Natural killer cell (primary cell): ENCODE results near the gene AS3MT. TPM values are rescaled to one million over a fixed set of nuclear protein-coding genes. Genes with fewer than 3 reads are reported as not detected.

Experiments
- ATAC-seq, 3 donors: fragments of 150-1000 bp in 2 of 3; fragments of 200-7000 bp in 1 of 3; cut with Tn5 transposase; 1 replicate in 1 of 3; 2 replicates in 2 of 3; pipeline ENCODE4 v1.10.0; 2021; ENCODE audit warnings: mild to moderate bottlenecking in 2 of 3, moderate library complexity in 2 of 3
- DNase-seq, 2 donors: peaks; one replicate each; pipeline versions ENCODE4 v3.0.0 to v3.0.0-alpha.2; 2013 to 2021; ENCODE audit warnings: mixed read lengths in 1 of 2
- H3K27ac ChIP-seq: one replicate; pipeline ENCODE4 v1.5.1; 2013; ENCODE audit warnings: mild to moderate bottlenecking, low read length
- H3K27me3 ChIP-seq: one replicate; pipeline ENCODE4 v1.6.1; 2013; ENCODE audit warnings: low read length; ENCODE audit not compliant: control insufficient read depth, insufficient read depth
- H3K36me3 ChIP-seq: one replicate; pipeline ENCODE4 v1.6.1; 2013; ENCODE audit warnings: low read length; ENCODE audit not compliant: control insufficient read depth, insufficient read depth
- H3K4me1 ChIP-seq: one replicate; pipeline ENCODE4 v1.6.1; 2013; ENCODE audit warnings: low read length; ENCODE audit not compliant: control insufficient read depth, insufficient read depth
- H3K4me3 ChIP-seq: one replicate; pipeline ENCODE4 v1.5.1; 2013; ENCODE audit warnings: low read length
- H3K9me3 ChIP-seq: one replicate; pipeline ENCODE4 v1.6.1; 2013; ENCODE audit warnings: low read length; ENCODE audit not compliant: control insufficient read depth, insufficient read depth
- H3K27ac Mint-ChIP-seq, 2 donors: one replicate each; pipeline ENCODE4 v1.8.0; 2022; ENCODE audit warnings: mild to moderate bottlenecking in 2 of 2, mixed read lengths in 2 of 2, moderate library complexity in 1 of 2
- H3K27me3 Mint-ChIP-seq, 2 donors: one replicate each; pipeline ENCODE4 v1.8.0; 2022; ENCODE audit warnings: low read depth in 2 of 2, mixed read lengths in 2 of 2
- H3K36me3 Mint-ChIP-seq: one replicate; pipeline ENCODE4 v1.8.0; 2022; ENCODE audit warnings: mixed read lengths
- H3K4me1 Mint-ChIP-seq, 2 donors: one replicate each; pipeline ENCODE4 v1.8.0; 2022; ENCODE audit warnings: mixed read lengths in 2 of 2
- H3K4me3 Mint-ChIP-seq: one replicate; pipeline ENCODE4 v1.8.0; 2022; ENCODE audit warnings: mild to moderate bottlenecking, moderate library complexity, mixed read lengths
- H3K9me3 Mint-ChIP-seq, 2 donors: one replicate each; pipeline ENCODE4 v1.8.0; 2022; ENCODE audit warnings: mixed read lengths in 2 of 2
- CTCF ChIP-seq: fragments of 200-600 bp; IDR thresholded peaks from one replicate; pipeline ENCODE4 v1.8.0; 2022; ENCODE audit warnings: antibody characterized with exemption
- WGBS: methylation state at CpG from one replicate; pipeline ENCODE4 v1.1.7; 2013; ENCODE audit warnings: missing lambda C conversion rate; ENCODE audit not compliant: insufficient coverage; 5-methylcytosine and 5-hydroxymethylcytosine counted together
- intact Hi-C: fragments of 100-400 bp; cut with micrococcal nuclease; formaldehyde crosslinking; loops from one replicate; pipeline ENCODE4 v1.14.2; 2022
- total RNA-seq, 4 donors: library from RNA; stranded (reverse); fragments of 120-200 nt in 1 of 4; gene quantifications; one replicate each; pipeline versions ENCODE4 v1.2.3 to v1.2.4, GENCODE V29; 2013 to 2022

The AS3MT gene
- total RNA-seq, 3 donors from 2014 or later (not counting 1 experiment from before 2014, with no cell fraction given) = 0.48 to 0.75 TPM; not detected in 1

DNA sequence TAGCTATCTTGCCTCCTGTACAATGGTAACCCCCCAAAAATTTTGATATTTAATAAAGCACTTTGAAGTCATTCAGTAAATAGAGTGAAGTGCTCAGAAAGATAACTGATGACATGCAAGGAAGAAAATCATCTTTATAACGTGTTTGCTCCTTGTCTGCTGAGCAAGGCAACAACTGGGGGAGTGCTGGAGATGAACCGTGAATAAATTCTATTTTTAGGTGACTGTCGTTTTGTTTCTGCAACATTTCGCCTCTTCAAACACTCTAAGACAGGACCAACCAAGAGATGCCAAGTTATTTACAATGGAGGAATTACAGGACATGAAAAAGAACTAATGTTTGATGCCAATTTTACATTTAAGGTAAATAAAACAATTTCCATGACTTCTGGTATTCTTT is 9.4 kb downstream of the AS3MT start:
- H3K36me3 ChIP-seq = no peaks in the 10 kb centered on the region
- no peak for TF ChIP-seq CTCF
- H3K4me3 ChIP-seq = no peak overlapping the region
- 90% methylated on average over 3 of the region's 4 CpGs for WGBS
- H3K9me3 ChIP-seq = no peaks in the 10 kb centered on the region
- Mint-ChIP-seq H3K36me3 (no peaks in the 10 kb centered on the region), H3K9me3 (no peaks in the 10 kb centered on the region), H3K27me3 (peaks cover 0 to 8% of the 10 kb centered on the region in 2 donors), H3K4me1 (no peaks in the 10 kb centered on the region), H3K27ac (no peak overlapping the region), H3K4me3 (no peak overlapping the region)
- ATAC-seq (no peak), DNase-seq (no peak)
- no peaks in the 10 kb centered on the region for H3K27me3 ChIP-seq
- intact Hi-C loops = no loop called here
- no peak overlapping the region for H3K27ac ChIP-seq
- no peaks in the 10 kb centered on the region for H3K4me1 ChIP-seq

- H3K4me3 Mint-ChIP-seq = no peak overlapping the region
- H3K36me3 Mint-ChIP-seq = no peaks in the 10 kb centered on the region
- H3K4me3 ChIP-seq = no peak overlapping the region
- TF ChIP-seq CTCF = no peak
- no peaks in the 10 kb centered on the region for H3K9me3 ChIP-seq
- H3K36me3 ChIP-seq = no peaks in the 10 kb centered on the region
- intact Hi-C loops = no loop called here
- H3K9me3 Mint-ChIP-seq = no peaks in the 10 kb centered on the region
- no peaks in the 10 kb centered on the region for H3K27me3 ChIP-seq
- H3K4me1 ChIP-seq = no peaks in the 10 kb centered on the region
- H3K4me1 Mint-ChIP-seq = no peaks in the 10 kb centered on the region
- DNase-seq = no peak
- H3K27me3 Mint-ChIP-seq = no peaks in the 10 kb centered on the region
- H3K27ac Mint-ChIP-seq = no peak overlapping the region
- no peak for ATAC-seq
- H3K27ac ChIP-seq = no peak overlapping the region
- 100% methylated on average over 1 of the region's 2 CpGs for WGBS
Measured at GRCh38 chr10:102880256-102880655, 11.0 kb downstream of the AS3MT start.

- Histone ChIP-seq H3K9me3 (no peaks in the 10 kb centered on the region), H3K27me3 (no peaks in the 10 kb centered on the region), H3K36me3 (no peaks in the 10 kb centered on the region), H3K4me1 (no peaks in the 10 kb centered on the region), H3K4me3 (no peak overlapping the region), H3K27ac (no peak overlapping the region)
- DNase-seq (no peak), ATAC-seq (no peak)
- Mint-ChIP-seq H3K4me1 (no peaks in the 10 kb centered on the region), H3K9me3 (no peaks in the 10 kb centered on the region), H3K27me3 (no peaks in the 10 kb centered on the region), H3K36me3 (no peaks in the 10 kb centered on the region), H3K4me3 (no peak overlapping the region), H3K27ac (no peak overlapping the region)
- intact Hi-C loops = no loop called here
- no CpG with 5 or more reads among the region's 1 CpG for WGBS
- TF ChIP-seq CTCF = no peak
Measured at GRCh38 chr10:102888048-102888447, 18.8 kb downstream of the AS3MT start.

- Histone ChIP-seq H3K4me1 (no peaks in the 10 kb centered on the region), H3K4me3 (no peak overlapping the region), H3K9me3 (no peaks in the 10 kb centered on the region), H3K27me3 (no peaks in the 10 kb centered on the region), H3K27ac (no peak overlapping the region), H3K36me3 (no peaks in the 10 kb centered on the region)
- no peak overlapping the region for H3K27ac Mint-ChIP-seq
- no peaks in the 10 kb centered on the region for H3K27me3 Mint-ChIP-seq
- H3K9me3 Mint-ChIP-seq = no peaks in the 10 kb centered on the region
- 99% methylated on average over 4 of the region's 4 CpGs for WGBS
- H3K36me3 Mint-ChIP-seq = no peaks in the 10 kb centered on the region
- TF ChIP-seq CTCF = no peak
- no peak overlapping the region for H3K4me3 Mint-ChIP-seq
- DNase-seq = no peak
- intact Hi-C loops = no loop called here
- no peak for ATAC-seq
- H3K4me1 Mint-ChIP-seq = no peaks in the 10 kb centered on the region
Measured at GRCh38 chr10:102894466-102895213, 25.4 kb downstream of the AS3MT start.
